Upper lobe of left lung (tissue), 6 donors: Measurements from ENCODE around the gene ABHD17C. TPM values are rescaled to one million over a fixed set of nuclear protein-coding genes. Genes with fewer than 3 reads are reported as not detected.
"Not testable (repeated sequence)": the region's sequence is repeated elsewhere in the genome, so short reads cannot be mapped to it uniquely, and the experiment has no call there.

Experiments
- ATAC-seq, 2 donors: fragments of 200-7000 bp; cut with Tn5 transposase; one replicate each; pipeline ENCODE4 v1.9.1; 2022; ENCODE audit warnings: mild to moderate bottlenecking in 2 of 2, moderate library complexity in 2 of 2; ENCODE audit not compliant: low FRiP score in 2 of 2
- DNase-seq, 2 donors: peaks; one replicate each; pipeline ENCODE4 v3.0.0-alpha.2; 2019 to 2020
- H3K27ac ChIP-seq, 4 donors: fragments of 200-600 bp; sonication (generic); one replicate each; pipeline ENCODE4 v1.5.1; 2016 to 2019
- H3K27me3 ChIP-seq, 4 donors: fragments of 200-600 bp; sonication (generic); one replicate each; pipeline ENCODE4 v1.5.1; 2017 to 2019
- H3K36me3 ChIP-seq, 4 donors: fragments of 200-600 bp; sonication (generic); one replicate each; pipeline ENCODE4 v1.5.1; 2016 to 2019
- H3K4me1 ChIP-seq, 4 donors: fragments of 200-600 bp; sonication (generic); one replicate each; pipeline ENCODE4 v1.5.1; 2018 to 2019
- H3K4me3 ChIP-seq, 4 donors: fragments of 200-600 bp; sonication (generic); one replicate each; pipeline ENCODE4 v1.5.1; 2017 to 2019; ENCODE audit warnings: mild to moderate bottlenecking in 2 of 4, moderate library complexity in 1 of 4
- H3K9me3 ChIP-seq, 4 donors: fragments of 200-600 bp; sonication (generic); one replicate each; pipeline ENCODE4 v1.5.1; 2018 to 2019
- EP300 ChIP-seq, 4 donors: sonication (generic); formaldehyde crosslinking; IDR thresholded peaks; one replicate each; pipeline ENCODE4 v1.5.1; 2017; ENCODE audit warnings: antibody characterized with exemption in 4 of 4, control low read depth in 2 of 4
- POLR2A ChIP-seq, 4 donors: fragments of 450-650 bp; IDR thresholded peaks; one replicate each; pipeline ENCODE4 v1.5.1; 2016 to 2017; ENCODE audit warnings: antibody characterized with exemption in 4 of 4, mild to moderate bottlenecking in 2 of 4
- POLR2AphosphoS5 ChIP-seq, 2 donors: sonication (generic); formaldehyde crosslinking; IDR thresholded peaks; one replicate each; pipeline ENCODE4 v1.5.1; 2017; ENCODE audit warnings: antibody characterized with exemption in 2 of 2
- WGBS, 2 donors: methylation state at CpG; one replicate each; pipeline ENCODE4 v1.1.5; 2017 to 2018; 5-methylcytosine and 5-hydroxymethylcytosine counted together
- total RNA-seq, 6 donors: library from RNA; depleted of rRNA in 4 of 6; stranded (reverse); fragments of >200 nt in 4 of 6; gene quantifications; one replicate each; pipeline versions ENCODE4 v1.1.0 to v1.2.1, GENCODE V29; 2016 to 2021
- TF ChIP-seq, protein P1 (sequence below), 6 experiments: fragments of 450-650 bp in 4 of 6; fragments of 200-600 bp in 2 of 6; sonication (generic) in 2 of 6; IDR thresholded peaks; one replicate each; pipeline ENCODE4 v1.5.1; 2016 to 2019; ENCODE audit warnings: antibody characterized with exemption in 6 of 6
- donor health status: DM: no; HTN: no; CAD: no; lungs with moderate emphysema.
- donor health status: DM: no; HTN: yes; CAD: no; lungs with severe emphysema.

ABHD17C gene
- 10 to 100 TPM; 15.7 to 34.2 (median 25.5) TPM for total RNA-seq

DNA sequence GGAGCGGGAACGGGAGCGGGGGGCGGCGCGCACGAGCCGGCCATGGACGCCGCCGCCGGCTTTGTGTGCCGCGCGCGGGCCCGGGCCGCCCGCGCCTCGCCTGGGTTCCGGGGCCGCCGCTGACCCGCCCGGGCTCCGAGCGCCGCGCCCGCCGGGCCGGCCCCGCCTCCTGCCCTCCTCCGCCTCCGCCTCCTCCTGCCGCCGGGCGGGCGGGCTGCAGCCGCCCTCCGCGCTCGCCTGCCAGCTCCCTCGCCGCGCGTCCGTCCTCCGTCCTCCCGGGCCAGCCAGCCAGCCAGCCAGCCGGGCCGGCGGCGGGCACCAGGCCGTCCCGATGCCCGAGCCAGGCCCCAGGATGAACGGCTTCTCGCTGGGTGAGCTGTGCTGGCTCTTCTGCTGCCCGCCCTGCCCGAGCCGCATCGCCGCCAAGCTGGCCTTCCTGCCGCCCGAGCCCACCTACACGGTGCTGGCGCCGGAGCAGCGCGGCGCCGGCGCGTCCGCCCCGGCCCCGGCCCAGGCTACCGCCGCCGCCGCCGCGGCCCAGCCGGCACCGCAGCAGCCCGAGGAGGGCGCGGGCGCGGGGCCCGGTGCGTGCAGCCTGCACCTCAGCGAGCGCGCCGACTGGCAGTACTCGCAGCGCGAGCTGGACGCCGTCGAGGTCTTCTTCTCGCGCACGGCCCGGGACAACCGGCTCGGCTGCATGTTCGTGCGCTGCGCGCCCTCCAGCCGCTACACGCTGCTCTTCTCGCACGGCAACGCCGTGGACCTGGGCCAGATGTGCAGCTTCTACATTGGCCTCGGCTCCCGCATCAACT lies at the start of gene ABHD17C:
ABHD17C (plus strand) TSS at position 212 of the 812 bp plus-strand sequence; CDS start at position 332, 120 bp downstream.
- Histone ChIP-seq H3K4me1 (peaks cover 0 to 40% (median 15%) of the 10 kb centered on the region in 4 donors), H3K27me3 (no peaks in the 10 kb centered on the region), H3K4me3 (peak within 1 kb of the TSS; percentile 71 to 93 (median 85)), H3K36me3 (no peaks in the 10 kb centered on the region), H3K9me3 (no peaks in the 10 kb centered on the region), H3K27ac (peak within 1 kb of the TSS; percentile 89 to 94 (median 92))
- whole genome bisulfite sequencing, 2 donors, result 0% methylated on average over 42 of the region's 122 CpGs; no CpG with 5 or more reads in 1 of the 2 donors
- TF ChIP-seq, protein P1, sequence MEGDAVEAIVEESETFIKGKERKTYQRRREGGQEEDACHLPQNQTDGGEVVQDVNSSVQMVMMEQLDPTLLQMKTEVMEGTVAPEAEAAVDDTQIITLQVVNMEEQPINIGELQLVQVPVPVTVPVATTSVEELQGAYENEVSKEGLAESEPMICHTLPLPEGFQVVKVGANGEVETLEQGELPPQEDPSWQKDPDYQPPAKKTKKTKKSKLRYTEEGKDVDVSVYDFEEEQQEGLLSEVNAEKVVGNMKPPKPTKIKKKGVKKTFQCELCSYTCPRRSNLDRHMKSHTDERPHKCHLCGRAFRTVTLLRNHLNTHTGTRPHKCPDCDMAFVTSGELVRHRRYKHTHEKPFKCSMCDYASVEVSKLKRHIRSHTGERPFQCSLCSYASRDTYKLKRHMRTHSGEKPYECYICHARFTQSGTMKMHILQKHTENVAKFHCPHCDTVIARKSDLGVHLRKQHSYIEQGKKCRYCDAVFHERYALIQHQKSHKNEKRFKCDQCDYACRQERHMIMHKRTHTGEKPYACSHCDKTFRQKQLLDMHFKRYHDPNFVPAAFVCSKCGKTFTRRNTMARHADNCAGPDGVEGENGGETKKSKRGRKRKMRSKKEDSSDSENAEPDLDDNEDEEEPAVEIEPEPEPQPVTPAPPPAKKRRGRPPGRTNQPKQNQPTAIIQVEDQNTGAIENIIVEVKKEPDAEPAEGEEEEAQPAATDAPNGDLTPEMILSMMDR (IDR thresholded peaks at IDR 0.05), result peak in 2 of 6 experiments; percentile 15 to 35
- peak in 1 of 2 donors; percentile 29 for TF ChIP-seq POLR2AphosphoS5 (IDR thresholded peaks at IDR 0.05)
- no peak for TF ChIP-seq EP300 (IDR thresholded peaks at IDR 0.05)
- peak in 2 of 4 donors; percentile 64 to 74 for TF ChIP-seq POLR2A (IDR thresholded peaks at IDR 0.05)
- DNase-seq (peak; percentile 65 to 94), ATAC-seq (peak; percentile 41 to 90)

DNA sequence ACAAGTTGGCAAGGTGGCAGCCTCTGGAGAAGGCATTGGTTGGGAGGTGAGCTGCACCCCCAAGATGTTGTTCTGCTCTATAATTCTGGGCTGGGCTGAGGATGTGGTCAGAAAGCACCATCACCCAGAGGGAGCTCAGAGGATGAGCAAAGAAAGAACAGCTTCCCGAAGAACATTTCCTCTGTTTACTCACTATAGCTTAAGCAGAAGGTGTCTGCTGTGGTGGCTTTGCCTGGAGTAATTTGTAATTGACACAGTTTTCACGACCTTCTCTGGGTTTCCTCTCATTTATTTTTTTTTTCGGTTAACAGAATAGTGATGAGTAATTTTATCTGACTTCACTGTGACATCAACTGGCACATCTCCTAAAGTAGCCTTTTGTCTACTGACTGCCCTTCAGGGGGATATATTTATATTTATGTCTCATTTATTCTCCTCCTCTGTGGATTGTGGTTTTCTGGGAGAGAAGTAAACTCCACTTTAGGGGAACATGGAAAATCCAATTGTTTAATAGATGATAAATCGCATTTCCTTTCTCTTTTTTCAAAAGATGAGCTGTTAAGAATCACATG lies 49.5 kb upstream of the ABHD17C start:
- no peak overlapping the region for H3K27ac ChIP-seq
- H3K4me1 ChIP-seq, result no peaks in the 10 kb centered on the region
- DNase-seq (no peak), ATAC-seq (no peak)
- no peaks in the 10 kb centered on the region for H3K36me3 ChIP-seq
- WGBS, 2 donors, result 37 to 45% methylated on average over 4 of the region's 4 CpGs
- H3K4me3 ChIP-seq, result no peak overlapping the region
- TF ChIP-seq, protein P1 (IDR thresholded peaks at IDR 0.05), result no peak
- no peak for TF ChIP-seq EP300 (IDR thresholded peaks at IDR 0.05)
- H3K27me3 ChIP-seq, result no peaks in the 10 kb centered on the region
- no peaks in the 10 kb centered on the region for H3K9me3 ChIP-seq

GRCh38 chr15:80647424-80647823 lies 47.7 kb upstream of the ABHD17C start:
- WGBS, 2 donors, result 97 to 100% methylated on average over 2 to 30 of the region's 30 CpGs
- peak in 1 of 2 donors; percentile 75 for DNase-seq
- H3K9me3 ChIP-seq, result peaks cover 3 to 17% (median 11%) of the 10 kb centered on the region in 4 donors
- not testable (repeated sequence) for H3K36me3 ChIP-seq, H3K27ac ChIP-seq, H3K27me3 ChIP-seq, H3K4me3 ChIP-seq, ATAC-seq, H3K4me1 ChIP-seq

GRCh38 chr15:80654299-80654698 lies 40.8 kb upstream of the ABHD17C start:
- H3K27ac ChIP-seq, result no peak overlapping the region
- peaks cover 3 to 23% (median 15%) of the 10 kb centered on the region in 4 donors for H3K9me3 ChIP-seq
- WGBS, 2 donors, result no CpG with 5 or more reads among the region's 1 CpG
- no peak for ATAC-seq
- DNase-seq, result no peak
- no peaks in the 10 kb centered on the region for H3K36me3 ChIP-seq
- no peaks in the 10 kb centered on the region for H3K4me1 ChIP-seq
- TF ChIP-seq, protein P1 (IDR thresholded peaks at IDR 0.05), result no peak
- TF ChIP-seq POLR2AphosphoS5 (IDR thresholded peaks at IDR 0.05) (no peak), EP300 (IDR thresholded peaks at IDR 0.05) (no peak), POLR2A (IDR thresholded peaks at IDR 0.05) (no peak)
- no peaks in the 10 kb centered on the region for H3K27me3 ChIP-seq
- no peak overlapping the region for H3K4me3 ChIP-seq

DNA sequence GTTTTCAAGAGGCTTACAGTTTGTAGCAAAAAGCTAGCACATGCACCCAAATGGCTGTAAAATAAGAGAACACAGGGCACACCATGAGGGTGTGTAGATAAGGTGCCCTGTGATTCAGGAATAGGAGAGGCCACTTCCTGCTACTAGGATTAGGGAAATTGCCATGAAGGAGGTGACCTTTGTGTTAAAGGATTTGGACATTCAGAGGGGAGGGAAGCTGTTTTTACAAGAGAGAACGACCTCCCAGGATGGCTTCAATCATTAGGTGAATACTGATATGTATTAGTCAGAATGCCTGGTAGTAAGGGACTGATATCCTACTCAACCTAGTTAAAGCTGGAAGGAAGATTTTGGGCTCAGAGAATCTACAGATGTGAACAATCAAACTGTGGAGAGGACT lies 35.7 kb upstream of the ABHD17C start:
- H3K27me3 ChIP-seq, result no peaks in the 10 kb centered on the region
- DNase-seq (no peak), ATAC-seq (no peak)
- no peak overlapping the region for H3K27ac ChIP-seq
- WGBS, 2 donors, result 24 to 42% methylated on average over 1 of the region's 1 CpG
- TF ChIP-seq EP300 (IDR thresholded peaks at IDR 0.05) (no peak), POLR2AphosphoS5 (IDR thresholded peaks at IDR 0.05) (no peak)
- no peaks in the 10 kb centered on the region for H3K9me3 ChIP-seq
- H3K36me3 ChIP-seq, result no peaks in the 10 kb centered on the region
- H3K4me3 ChIP-seq, result no peak overlapping the region
- H3K4me1 ChIP-seq, result no peaks in the 10 kb centered on the region
